Natural killer cell (primary cell): ENCODE measurements around the gene PRKG1. TPM values are rescaled to one million over a fixed set of nuclear protein-coding genes. Genes with fewer than 3 reads are reported as not detected.

Experiments
- ATAC-seq, 3 donors: fragments of 150-1000 bp in 2 of 3; fragments of 200-7000 bp in 1 of 3; cut with Tn5 transposase; 1 replicate in 1 of 3; 2 replicates in 2 of 3; pipeline ENCODE4 v1.10.0; 2021; ENCODE audit warnings: mild to moderate bottlenecking in 2 of 3, moderate library complexity in 2 of 3
- DNase-seq, 2 donors: peaks; one replicate each; pipeline versions ENCODE4 v3.0.0 to v3.0.0-alpha.2; 2013 to 2021; ENCODE audit warnings: mixed read lengths in 1 of 2
- H3K27ac ChIP-seq: one replicate; pipeline ENCODE4 v1.5.1; 2013; ENCODE audit warnings: mild to moderate bottlenecking, low read length
- H3K27me3 ChIP-seq: one replicate; pipeline ENCODE4 v1.6.1; 2013; ENCODE audit warnings: low read length; ENCODE audit not compliant: control insufficient read depth, insufficient read depth
- H3K36me3 ChIP-seq: one replicate; pipeline ENCODE4 v1.6.1; 2013; ENCODE audit warnings: low read length; ENCODE audit not compliant: control insufficient read depth, insufficient read depth
- H3K4me1 ChIP-seq: one replicate; pipeline ENCODE4 v1.6.1; 2013; ENCODE audit warnings: low read length; ENCODE audit not compliant: control insufficient read depth, insufficient read depth
- H3K4me3 ChIP-seq: one replicate; pipeline ENCODE4 v1.5.1; 2013; ENCODE audit warnings: low read length
- H3K9me3 ChIP-seq: one replicate; pipeline ENCODE4 v1.6.1; 2013; ENCODE audit warnings: low read length; ENCODE audit not compliant: control insufficient read depth, insufficient read depth
- H3K27ac Mint-ChIP-seq, 2 donors: one replicate each; pipeline ENCODE4 v1.8.0; 2022; ENCODE audit warnings: mild to moderate bottlenecking in 2 of 2, mixed read lengths in 2 of 2, moderate library complexity in 1 of 2
- H3K27me3 Mint-ChIP-seq, 2 donors: one replicate each; pipeline ENCODE4 v1.8.0; 2022; ENCODE audit warnings: low read depth in 2 of 2, mixed read lengths in 2 of 2
- H3K36me3 Mint-ChIP-seq: one replicate; pipeline ENCODE4 v1.8.0; 2022; ENCODE audit warnings: mixed read lengths
- H3K4me1 Mint-ChIP-seq, 2 donors: one replicate each; pipeline ENCODE4 v1.8.0; 2022; ENCODE audit warnings: mixed read lengths in 2 of 2
- H3K4me3 Mint-ChIP-seq: one replicate; pipeline ENCODE4 v1.8.0; 2022; ENCODE audit warnings: mild to moderate bottlenecking, moderate library complexity, mixed read lengths
- H3K9me3 Mint-ChIP-seq, 2 donors: one replicate each; pipeline ENCODE4 v1.8.0; 2022; ENCODE audit warnings: mixed read lengths in 2 of 2
- WGBS: methylation state at CpG from one replicate; pipeline ENCODE4 v1.1.7; 2013; ENCODE audit warnings: missing lambda C conversion rate; ENCODE audit not compliant: insufficient coverage; 5-methylcytosine and 5-hydroxymethylcytosine counted together
- intact Hi-C: fragments of 100-400 bp; cut with micrococcal nuclease; formaldehyde crosslinking; loops from one replicate; pipeline ENCODE4 v1.14.2; 2022
- total RNA-seq, 4 donors: library from RNA; stranded (reverse); fragments of 120-200 nt in 1 of 4; gene quantifications; one replicate each; pipeline versions ENCODE4 v1.2.3 to v1.2.4, GENCODE V29; 2013 to 2022
- TF ChIP-seq, protein P1 (sequence below): fragments of 200-600 bp; IDR thresholded peaks from one replicate; pipeline ENCODE4 v1.8.0; 2022; ENCODE audit warnings: antibody characterized with exemption

Gene PRKG1
- total RNA-seq, 3 donors from 2014 or later (not counting 1 experiment from before 2014, with no cell fraction given) = 0.23 to 0.41 (median 0.35) TPM

DNA sequence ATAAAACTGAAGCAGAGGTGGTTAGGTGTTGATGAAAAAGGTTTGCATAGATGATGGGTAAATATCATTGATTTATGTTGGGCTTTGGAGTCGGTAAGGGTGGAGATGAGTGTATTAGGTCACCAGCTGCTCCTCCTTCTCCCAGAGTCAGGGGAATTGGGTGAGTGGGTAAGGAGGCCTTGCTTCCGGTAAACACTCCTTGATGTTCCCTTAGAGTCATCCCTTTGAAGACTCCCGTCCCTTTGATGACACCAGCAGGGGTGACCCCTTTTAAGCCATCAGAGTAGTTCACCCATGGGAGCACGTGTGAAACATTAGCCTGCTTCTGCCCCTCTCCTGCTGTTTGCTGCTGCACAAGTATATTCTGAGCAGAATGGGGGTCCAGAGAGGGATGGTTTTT lies 1147.6 kb downstream of the PRKG1 start:
- DNase-seq (no peak), ATAC-seq (no peak)
- no peaks in the 10 kb centered on the region for H3K27me3 ChIP-seq
- WGBS = 85% methylated on average over 4 of the region's 4 CpGs
- H3K4me3 ChIP-seq = no peak overlapping the region
- H3K27me3 Mint-ChIP-seq = peaks cover 0 to 6% of the 10 kb centered on the region in 2 donors
- H3K36me3 ChIP-seq = no peaks in the 10 kb centered on the region
- TF ChIP-seq, protein P1, sequence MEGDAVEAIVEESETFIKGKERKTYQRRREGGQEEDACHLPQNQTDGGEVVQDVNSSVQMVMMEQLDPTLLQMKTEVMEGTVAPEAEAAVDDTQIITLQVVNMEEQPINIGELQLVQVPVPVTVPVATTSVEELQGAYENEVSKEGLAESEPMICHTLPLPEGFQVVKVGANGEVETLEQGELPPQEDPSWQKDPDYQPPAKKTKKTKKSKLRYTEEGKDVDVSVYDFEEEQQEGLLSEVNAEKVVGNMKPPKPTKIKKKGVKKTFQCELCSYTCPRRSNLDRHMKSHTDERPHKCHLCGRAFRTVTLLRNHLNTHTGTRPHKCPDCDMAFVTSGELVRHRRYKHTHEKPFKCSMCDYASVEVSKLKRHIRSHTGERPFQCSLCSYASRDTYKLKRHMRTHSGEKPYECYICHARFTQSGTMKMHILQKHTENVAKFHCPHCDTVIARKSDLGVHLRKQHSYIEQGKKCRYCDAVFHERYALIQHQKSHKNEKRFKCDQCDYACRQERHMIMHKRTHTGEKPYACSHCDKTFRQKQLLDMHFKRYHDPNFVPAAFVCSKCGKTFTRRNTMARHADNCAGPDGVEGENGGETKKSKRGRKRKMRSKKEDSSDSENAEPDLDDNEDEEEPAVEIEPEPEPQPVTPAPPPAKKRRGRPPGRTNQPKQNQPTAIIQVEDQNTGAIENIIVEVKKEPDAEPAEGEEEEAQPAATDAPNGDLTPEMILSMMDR = no peak
- intact Hi-C loops = loop anchor here (2.0 kb wide), 1 partner anchor 53 kb away; no protein-coding TSS in a partner anchor
- H3K4me3 Mint-ChIP-seq = no peak overlapping the region
- H3K9me3 Mint-ChIP-seq = no peaks in the 10 kb centered on the region
- no peaks in the 10 kb centered on the region for H3K4me1 ChIP-seq
- no peaks in the 10 kb centered on the region for H3K36me3 Mint-ChIP-seq
- no peaks in the 10 kb centered on the region for H3K4me1 Mint-ChIP-seq
- no peak overlapping the region for H3K27ac ChIP-seq
- no peaks in the 10 kb centered on the region for H3K9me3 ChIP-seq
- no peak overlapping the region for H3K27ac Mint-ChIP-seq

DNA sequence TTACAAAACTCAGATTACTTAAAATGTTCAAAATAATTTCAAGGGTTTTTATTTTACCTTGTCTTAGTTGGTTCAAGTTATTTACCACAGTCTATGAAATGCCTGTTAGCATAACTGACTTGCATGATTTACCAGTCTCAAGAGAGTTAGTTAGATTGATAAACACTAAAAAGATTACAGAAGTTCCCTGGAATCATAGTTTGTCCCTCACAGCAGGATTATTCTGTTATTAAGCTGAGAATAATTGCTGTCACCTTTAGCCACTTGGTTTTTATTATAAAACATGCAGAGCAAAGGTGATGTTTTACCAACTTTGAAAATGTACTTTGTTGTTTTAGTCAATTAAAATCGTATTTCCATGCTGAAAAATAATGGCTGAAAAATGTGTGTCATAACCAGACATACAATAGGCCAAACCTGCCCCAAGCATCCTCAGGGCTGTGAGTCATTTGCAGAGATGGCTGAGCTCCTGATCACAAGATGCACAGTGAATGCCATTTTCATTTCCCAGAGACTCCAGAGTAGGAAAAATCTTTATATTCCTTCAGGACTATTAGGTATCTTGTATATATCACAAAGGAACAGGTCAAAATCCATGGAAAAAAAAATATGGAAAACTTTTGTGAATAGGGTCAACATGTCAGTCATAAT lies 1152.0 kb downstream of the PRKG1 start:
- H3K27ac Mint-ChIP-seq = no peak overlapping the region
- TF ChIP-seq, protein P1 = no peak
- no CpG with 5 or more reads among the region's 1 CpG for WGBS
- Histone ChIP-seq H3K4me1 (no peaks in the 10 kb centered on the region), H3K27me3 (no peaks in the 10 kb centered on the region), H3K27ac (no peak overlapping the region), H3K4me3 (no peak overlapping the region), H3K9me3 (no peaks in the 10 kb centered on the region), H3K36me3 (no peaks in the 10 kb centered on the region)
- intact Hi-C loops = no loop called here
- ATAC-seq (no peak), DNase-seq (no peak)
- H3K4me3 Mint-ChIP-seq = no peak overlapping the region
- no peaks in the 10 kb centered on the region for H3K9me3 Mint-ChIP-seq
- H3K27me3 Mint-ChIP-seq = peaks cover 0 to 6% of the 10 kb centered on the region in 2 donors
- H3K4me1 Mint-ChIP-seq = no peaks in the 10 kb centered on the region
- H3K36me3 Mint-ChIP-seq = no peaks in the 10 kb centered on the region

DNA sequence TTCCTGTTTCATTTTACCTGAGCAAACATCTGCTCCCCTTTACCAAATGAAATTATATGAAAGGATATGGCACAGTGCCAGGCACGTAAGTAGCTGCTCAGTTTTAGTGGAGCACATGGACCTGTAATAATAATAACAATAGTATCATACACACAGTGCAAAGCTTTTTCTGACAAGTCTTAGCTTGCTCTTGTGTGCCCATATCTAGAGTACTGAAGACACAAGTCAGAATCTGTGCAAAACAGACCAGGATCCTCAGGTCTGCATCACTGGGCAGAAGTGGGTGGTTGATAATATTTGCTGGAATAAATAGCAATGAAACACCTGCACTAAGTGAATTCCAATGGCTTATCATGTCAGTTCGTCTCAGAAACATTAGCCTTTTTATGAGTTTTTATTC lies 1154.3 kb downstream of the PRKG1 start:
- Mint-ChIP-seq H3K4me1 (peaks cover 7 to 9% of the 10 kb centered on the region in 2 donors), H3K36me3 (peaks cover 6% of the 10 kb centered on the region), H3K9me3 (peaks cover 0 to 3% of the 10 kb centered on the region in 2 donors), H3K27ac (no peak overlapping the region), H3K27me3 (peaks cover 4 to 9% of the 10 kb centered on the region in 2 donors), H3K4me3 (no peak overlapping the region)
- no peaks in the 10 kb centered on the region for H3K9me3 ChIP-seq
- no peaks in the 10 kb centered on the region for H3K36me3 ChIP-seq
- DNase-seq (no peak), ATAC-seq (no peak)
- WGBS = 100% methylated on average over 2 of the region's 2 CpGs
- H3K27ac ChIP-seq = no peak overlapping the region
- H3K27me3 ChIP-seq = no peaks in the 10 kb centered on the region
- H3K4me1 ChIP-seq = no peaks in the 10 kb centered on the region
- no peak overlapping the region for H3K4me3 ChIP-seq
- intact Hi-C loops = no loop called here
- TF ChIP-seq, protein P1 = no peak
